ENCODE data around the gene FADS2. TPM values are rescaled to one million over a fixed set of nuclear protein-coding genes. Genes with fewer than 3 reads are reported as not detected.

FADS2 gene
- polyA plus RNA-seq, 2 of the 4 experiments (the other 2 are of a cell fraction) = 215 to 391 TPM

DNA sequence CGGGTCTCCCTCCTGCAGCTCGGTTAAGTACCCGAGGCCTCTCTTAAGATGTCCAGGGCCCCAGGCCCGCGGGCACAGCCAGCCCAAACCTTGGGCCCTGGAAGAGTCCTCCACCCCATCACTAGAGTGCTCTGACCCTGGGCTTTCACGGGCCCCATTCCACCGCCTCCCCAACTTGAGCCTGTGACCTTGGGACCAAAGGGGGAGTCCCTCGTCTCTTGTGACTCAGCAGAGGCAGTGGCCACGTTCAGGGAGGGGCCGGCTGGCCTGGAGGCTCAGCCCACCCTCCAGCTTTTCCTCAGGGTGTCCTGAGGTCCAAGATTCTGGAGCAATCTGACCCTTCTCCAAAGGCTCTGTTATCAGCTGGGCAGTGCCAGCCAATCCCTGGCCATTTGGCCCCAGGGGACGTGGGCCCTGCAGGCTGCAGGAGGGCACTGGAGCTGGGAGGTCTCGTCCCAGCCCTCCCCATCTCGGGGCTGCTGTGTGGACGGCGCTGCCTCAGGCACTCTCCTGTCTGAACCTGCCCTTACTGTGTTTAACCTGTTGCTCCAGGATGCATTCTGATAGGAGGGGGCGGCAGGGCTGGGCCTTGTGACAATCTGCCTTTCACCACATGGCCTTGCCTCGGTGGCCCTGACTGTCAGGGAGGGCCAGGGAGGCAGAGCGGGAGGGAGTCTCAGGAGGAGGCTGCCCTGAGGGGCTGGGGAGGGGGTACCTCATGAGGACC, 38.3 kb downstream of the FADS2 start:
- WGBS (ENCODE audit: missing lambda C conversion rate) = 83% methylated on average over 11 of the region's 18 CpGs

DNA sequence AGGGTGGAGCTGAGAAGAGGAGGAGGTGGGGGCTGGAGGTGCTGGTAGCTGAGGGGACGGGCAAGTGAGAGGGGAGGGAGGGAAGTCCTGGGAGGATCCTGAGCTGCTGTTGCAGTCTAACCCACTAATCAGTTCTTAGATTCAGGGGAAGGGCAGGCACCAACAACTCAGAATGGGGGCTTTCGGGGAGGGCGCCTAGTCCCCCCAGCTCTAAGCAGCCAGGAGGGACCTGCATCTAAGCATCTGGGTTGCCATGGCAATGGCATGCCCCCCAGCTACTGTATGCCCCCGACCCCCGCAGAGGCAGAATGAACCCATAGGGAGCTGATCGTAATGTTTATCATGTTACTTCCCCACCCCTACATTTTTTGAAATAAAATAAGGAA, 38.9 kb downstream of the FADS2 start:
- Histone ChIP-seq H3K4me3 (no peak overlapping the region), H3K4me1 (peaks cover 18% of the 10 kb centered on the region), H3K9me3 (no peaks in the 10 kb centered on the region), H3K4me2 (no peak overlapping the region), H3K27ac (no peak overlapping the region)
- TF ChIP-seq, protein P1, sequence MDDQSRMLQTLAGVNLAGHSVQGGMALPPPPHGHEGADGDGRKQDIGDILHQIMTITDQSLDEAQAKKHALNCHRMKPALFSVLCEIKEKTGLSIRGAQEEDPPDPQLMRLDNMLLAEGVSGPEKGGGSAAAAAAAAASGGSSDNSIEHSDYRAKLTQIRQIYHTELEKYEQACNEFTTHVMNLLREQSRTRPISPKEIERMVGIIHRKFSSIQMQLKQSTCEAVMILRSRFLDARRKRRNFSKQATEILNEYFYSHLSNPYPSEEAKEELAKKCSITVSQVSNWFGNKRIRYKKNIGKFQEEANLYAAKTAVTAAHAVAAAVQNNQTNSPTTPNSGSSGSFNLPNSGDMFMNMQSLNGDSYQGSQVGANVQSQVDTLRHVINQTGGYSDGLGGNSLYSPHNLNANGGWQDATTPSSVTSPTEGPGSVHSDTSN (IDR thresholded peaks at IDR 0.05) = no peak
- TF ChIP-seq GATA3 (IDR thresholded peaks at IDR 0.05; ENCODE audit: borderline replicate concordance) = no peak
- TF ChIP-seq, protein P2, sequence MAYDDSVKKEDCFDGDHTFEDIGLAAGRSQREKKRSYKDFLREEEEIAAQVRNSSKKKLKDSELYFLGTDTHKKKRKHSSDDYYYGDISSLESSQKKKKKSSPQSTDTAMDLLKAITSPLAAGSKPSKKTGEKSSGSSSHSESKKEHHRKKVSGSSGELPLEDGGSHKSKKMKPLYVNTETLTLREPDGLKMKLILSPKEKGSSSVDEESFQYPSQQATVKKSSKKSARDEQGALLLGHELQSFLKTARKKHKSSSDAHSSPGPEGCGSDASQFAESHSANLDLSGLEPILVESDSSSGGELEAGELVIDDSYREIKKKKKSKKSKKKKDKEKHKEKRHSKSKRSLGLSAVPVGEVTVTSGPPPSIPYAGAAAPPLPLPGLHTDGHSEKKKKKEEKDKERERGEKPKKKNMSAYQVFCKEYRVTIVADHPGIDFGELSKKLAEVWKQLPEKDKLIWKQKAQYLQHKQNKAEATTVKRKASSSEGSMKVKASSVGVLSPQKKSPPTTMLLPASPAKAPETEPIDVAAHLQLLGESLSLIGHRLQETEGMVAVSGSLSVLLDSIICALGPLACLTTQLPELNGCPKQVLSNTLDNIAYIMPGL (CRISPR knock-in tag; IDR thresholded peaks at IDR 0.05; ENCODE audit: borderline replicate concordance) = no peak
- no peak for TF ChIP-seq MAZ (IDR thresholded peaks at IDR 0.05; ENCODE audit: borderline replicate concordance, low read depth, low read length)
- no peak for TF ChIP-seq CHD2 (IDR thresholded peaks at IDR 0.05; ENCODE audit: low read length, partially characterized antibody)
- TF ChIP-seq MYC (IDR thresholded peaks at IDR 0.05; ENCODE audit: borderline replicate concordance, low read length) = no peak
- TF ChIP-seq ZNF302 (CRISPR knock-in tag; IDR thresholded peaks at IDR 0.05) = no peak
- TF ChIP-seq, protein P3, sequence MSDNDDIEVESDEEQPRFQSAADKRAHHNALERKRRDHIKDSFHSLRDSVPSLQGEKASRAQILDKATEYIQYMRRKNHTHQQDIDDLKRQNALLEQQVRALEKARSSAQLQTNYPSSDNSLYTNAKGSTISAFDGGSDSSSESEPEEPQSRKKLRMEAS (IDR thresholded peaks at IDR 0.05) = no peak
- no peak for TF ChIP-seq FOXS1 (CRISPR knock-in tag; IDR thresholded peaks at IDR 0.05)
- TF ChIP-seq, protein P4, sequence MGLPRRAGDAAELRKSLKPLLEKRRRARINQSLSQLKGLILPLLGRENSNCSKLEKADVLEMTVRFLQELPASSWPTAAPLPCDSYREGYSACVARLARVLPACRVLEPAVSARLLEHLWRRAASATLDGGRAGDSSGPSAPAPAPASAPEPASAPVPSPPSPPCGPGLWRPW (IDR thresholded peaks at IDR 0.05) = no peak
- no peak for TF ChIP-seq EP300 (IDR thresholded peaks at IDR 0.05)
- TF ChIP-seq RARB (CRISPR knock-in tag; IDR thresholded peaks at IDR 0.05) = no peak
- no peak for TF ChIP-seq EHF (CRISPR knock-in tag; IDR thresholded peaks at IDR 0.05)
- TF ChIP-seq PHF8 (IDR thresholded peaks at IDR 0.05; ENCODE audit: borderline replicate concordance, low read depth) = no peak
- TF ChIP-seq KDM5A (IDR thresholded peaks at IDR 0.05) = no peak
- TF ChIP-seq ZFP36 (IDR thresholded peaks at IDR 0.05; ENCODE audit: borderline replicate concordance, partially characterized antibody) = no peak
- TF ChIP-seq POLR2AphosphoS2 (conservative IDR thresholded peaks at IDR 0.05; ENCODE audit: low read length) = no peak
- no peak for TF ChIP-seq CBX8 (IDR thresholded peaks at IDR 0.05)
- ChIA-PET POLR2A (no interaction called here), CTCF (interaction anchor here (0.5 to 12.8 kb wide), 10 partner anchors 19 to 379 kb away, joined by 3 to 124 read pairs (median 6); partner anchors contain the start of genes FADS2 and FADS3)
- WGBS (ENCODE audit: missing lambda C conversion rate) = 92% methylated on average over 6 of the region's 6 CpGs
- no peak for FAIRE-seq
- DNase-seq (ENCODE audit: low read depth in 1 of 2, low spot score in 1 of 2) = no peak
- no peak for ATAC-seq

More for the DNA sequence above, 38.3 kb downstream of the FADS2 start:
- H3K4me2 ChIP-seq = no peak overlapping the region
- peaks cover 14% of the 10 kb centered on the region for H3K4me1 ChIP-seq
- no peaks in the 10 kb centered on the region for H3K9me3 ChIP-seq
- FAIRE-seq (no peak), ATAC-seq (no peak), DNase-seq (ENCODE audit: low read depth in 1 of 2, low spot score in 1 of 2) (no peak)
- TF ChIP-seq EHF (CRISPR knock-in tag; IDR thresholded peaks at IDR 0.05) (no peak), RCOR1 (IDR thresholded peaks at IDR 0.05; ENCODE audit: low read depth, low read length) (no peak), HOXA7 (CRISPR knock-in tag; IDR thresholded peaks at IDR 0.05) (no peak), HEYL (CRISPR knock-in tag; IDR thresholded peaks at IDR 0.05) (no peak), NFE2L2 (conservative IDR thresholded peaks at IDR 0.05; ENCODE audit: low read length) (no peak)
- H3K4me3 ChIP-seq = no peak overlapping the region
- ChIA-PET POLR2A (interaction anchor here (0.5 kb wide), 1 partner anchor 65 kb away, joined by 5 read pairs; no protein-coding TSS in a partner anchor), CTCF (interaction anchor here (1.1 to 12.8 kb wide), 8 partner anchors 20 to 242 kb away, joined by 3 to 124 read pairs (median 8); partner anchors contain the start of genes FADS2 and FADS3)
- 0 out of 6 replicates have a peak overlapping the region, but pooled peaks of 1 of the 2 experiments have one; percentile 28 for H3K27ac ChIP-seq

Data from A549 (cell line).